Mesothelial cell of epicardium (in vitro differentiated cells): Measurements from ENCODE around the gene RAP1GAP. TPM values are rescaled to one million over a fixed set of nuclear protein-coding genes. Genes with fewer than 3 reads are reported as not detected.

Experiments
- DNase-seq, 2 experiments: peaks; one replicate each; pipeline ENCODE4 v3.0.0; 2021; ENCODE audit warnings: low spot score in 2 of 2; ENCODE audit not compliant: unreplicated experiment in 2 of 2
- H3K27ac Mint-ChIP-seq: 2 replicates; pipeline ENCODE4 v1.8.0; 2021; ENCODE audit warnings: mixed read lengths
- H3K27me3 Mint-ChIP-seq: 2 replicates; pipeline ENCODE4 v1.8.0; 2021; ENCODE audit warnings: low read depth, mixed read lengths
- H3K36me3 Mint-ChIP-seq: 2 replicates; pipeline ENCODE4 v1.8.0; 2021; ENCODE audit warnings: mixed read lengths
- H3K4me1 Mint-ChIP-seq: 2 replicates; pipeline ENCODE4 v1.8.0; 2021; ENCODE audit warnings: mixed read lengths
- H3K4me3 Mint-ChIP-seq: 2 replicates; pipeline ENCODE4 v1.8.0; 2021; ENCODE audit warnings: mild to moderate bottlenecking, moderate library complexity, mixed read lengths
- H3K9me3 Mint-ChIP-seq: 2 replicates; pipeline ENCODE4 v1.8.0; 2021; ENCODE audit warnings: mixed read lengths
- CTCF ChIP-seq: fragments of 200-600 bp; sonication (generic); IDR thresholded peaks from one replicate; pipeline ENCODE4 v1.5.0; 2021; ENCODE audit warnings: antibody characterized with exemption; ENCODE audit not compliant: unreplicated experiment
- total RNA-seq: library from RNA; stranded (reverse); gene quantifications from 3 replicates; pipeline ENCODE4 v1.2.1, GENCODE V29; 2021

RAP1GAP gene
- total RNA-seq, 1 donor from 2014 or later = 8.0 TPM

- H3K36me3 Mint-ChIP-seq = no peaks in the 10 kb centered on the region
- no peak for TF ChIP-seq CTCF
- H3K9me3 Mint-ChIP-seq = no peaks in the 10 kb centered on the region
- no peak overlapping the region for H3K27ac Mint-ChIP-seq
- peaks cover 70% of the 10 kb centered on the region for H3K27me3 Mint-ChIP-seq
- H3K4me3 Mint-ChIP-seq = no peak overlapping the region
- no peaks in the 10 kb centered on the region for H3K4me1 Mint-ChIP-seq
- DNase-seq = no peak
Observed at GRCh38 chr1:21663951-21664805, 5.0 kb downstream of the RAP1GAP start.

- DNase-seq = no peak
- Mint-ChIP-seq H3K4me3 (no peak overlapping the region), H3K4me1 (no peaks in the 10 kb centered on the region), H3K27ac (no peak overlapping the region), H3K36me3 (no peaks in the 10 kb centered on the region), H3K9me3 (no peaks in the 10 kb centered on the region), H3K27me3 (peaks cover 67% of the 10 kb centered on the region)
- no peak for TF ChIP-seq CTCF
Observed at GRCh38 chr1:21663248-21663950, 5.8 kb downstream of the RAP1GAP start.

GRCh38 chr1:21662426-21663247 is 6.5 kb downstream of the RAP1GAP start:
- Mint-ChIP-seq H3K36me3 (no peaks in the 10 kb centered on the region), H3K4me3 (no peak overlapping the region), H3K27ac (no peak overlapping the region), H3K4me1 (no peaks in the 10 kb centered on the region), H3K27me3 (peaks cover 60% of the 10 kb centered on the region), H3K9me3 (no peaks in the 10 kb centered on the region)
- DNase-seq = no peak
- TF ChIP-seq CTCF = no peak

- H3K4me1 Mint-ChIP-seq = no peaks in the 10 kb centered on the region
Observed at GRCh38 chr1:21661886-21662285, 7.3 kb downstream of the RAP1GAP start.

More at GRCh38 chr1:21661886-21662285, 7.3 kb downstream of the RAP1GAP start:
- Mint-ChIP-seq H3K36me3 (no peaks in the 10 kb centered on the region), H3K27ac (no peak overlapping the region), H3K27me3 (peaks cover 56% of the 10 kb centered on the region), H3K4me3 (no peak overlapping the region), H3K9me3 (no peaks in the 10 kb centered on the region)
- no peak for DNase-seq
- no peak for TF ChIP-seq CTCF
